B cell (primary cell): Measurements from ENCODE around the gene PEX11B. TPM values are rescaled to one million over a fixed set of nuclear protein-coding genes. Genes with fewer than 3 reads are reported as not detected.

Experiments used
- ATAC-seq: fragments of 200-7000 bp; cut with Tn5 transposase; one replicate; pipeline ENCODE4 v1.10.0; 2021; ENCODE audit warnings: low read depth, mild to moderate bottlenecking, moderate number of reproducible peaks, moderate library complexity
- CTCF ChIA-PET: fragments of 350-600 bp; sonication (Branson Sonifier 250); formaldehyde crosslinking; loops from one replicate; lab custom pipeline; 2021; ENCODE audit warnings: antibody characterized with exemption, inconsistent platforms; lab: Charles Lee
- POLR2A ChIA-PET: fragments of 350-600 bp; sonication (Branson Sonifier 250); formaldehyde crosslinking; loops from one replicate; lab custom pipeline; 2021; ENCODE audit warnings: antibody characterized with exemption; lab: Charles Lee
- DNase-seq: peaks from one replicate; pipeline ENCODE4 v3.0.0; 2013
- H2AFZ ChIP-seq: 2 replicates; pipeline ENCODE4 v1.6.1; 2012; ENCODE audit warnings: mild to moderate bottlenecking, low read depth, low read length; ENCODE audit not compliant: insufficient read depth, poor library complexity, severe bottlenecking
- H3K27ac ChIP-seq, 2 donors: 1 replicate in 1 of 2; 2 replicates in 1 of 2; pipeline ENCODE4 v1.5.1; 2012 to 2013; ENCODE audit warnings: low read length in 2 of 2, mild to moderate bottlenecking in 2 of 2, moderate library complexity in 1 of 2
- H3K27me3 ChIP-seq, 4 experiments: fragments of 200-600 bp in 1 of 4; sonication (generic) in 1 of 4; replicated peaks in 1 of 4; 1 replicate in 2 of 4; 2 replicates in 2 of 4; pipeline versions ENCODE4 v1.6.1 to v1.7.0; 2013 to 2016; ENCODE audit warnings: low read length in 3 of 4, mild to moderate bottlenecking in 2 of 4, mixed read lengths in 1 of 4, moderate library complexity in 1 of 4; ENCODE audit not compliant: insufficient read depth in 4 of 4, control insufficient read depth in 3 of 4; ENCODE audit errors: control extremely low read depth in 1 of 4
- H3K36me3 ChIP-seq, 2 experiments: replicated peaks in 1 of 2; 1 replicate in 1 of 2; 2 replicates in 1 of 2; pipeline versions ENCODE4 v1.6.1 to v1.7.1; 2013; ENCODE audit warnings: low read length in 1 of 2; ENCODE audit not compliant: insufficient read depth in 2 of 2, control insufficient read depth in 1 of 2; ENCODE audit errors: control extremely low read depth in 1 of 2, extremely low read depth in 1 of 2
- H3K4me1 ChIP-seq, 2 donors: fragments of 200-600 bp in 1 of 2; sonication (generic) in 1 of 2; 1 replicate in 1 of 2; 2 replicates in 1 of 2; pipeline versions ENCODE4 v1.5.1 to v1.6.1; 2013 to 2017; ENCODE audit warnings: low read length in 2 of 2; ENCODE audit not compliant: control insufficient read depth in 2 of 2, insufficient read depth in 2 of 2
- H3K4me2 ChIP-seq: replicated peaks from 2 replicates; pipeline ENCODE3; 2012; ENCODE audit warnings: mild to moderate bottlenecking, low read depth, low read length; ENCODE audit not compliant: poor library complexity, severe bottlenecking
- H3K4me3 ChIP-seq, 5 experiments: fragments of 200-600 bp in 1 of 5; sonication (generic) in 1 of 5; 1 replicate in 3 of 5; 2 replicates in 2 of 5; pipeline versions ENCODE4 v1.5.1 to v1.7.0; 2011 to 2016; ENCODE audit warnings: low read length in 4 of 5, mild to moderate bottlenecking in 4 of 5, low read depth in 2 of 5, control low read depth in 1 of 5, moderate library complexity in 1 of 5; ENCODE audit not compliant: insufficient read depth in 1 of 5; ENCODE audit errors: control extremely low read depth in 1 of 5, extremely low read depth in 1 of 5
- H3K79me2 ChIP-seq: fragments of 200-600 bp; sonication (generic); one replicate; pipeline ENCODE4 v1.6.0; 2016; ENCODE audit warnings: low read length; ENCODE audit not compliant: control insufficient read depth, insufficient read depth
- H3K9ac ChIP-seq: fragments of 200-600 bp; sonication (generic); 2 replicates; pipeline ENCODE4 v1.6.1; 2017; ENCODE audit warnings: mild to moderate bottlenecking, low read length, moderate library complexity
- H3K9me3 ChIP-seq, 3 donors: one replicate each; pipeline versions ENCODE4 v1.6.1 to v1.7.1; 2013; ENCODE audit warnings: low read length in 2 of 3; ENCODE audit not compliant: control insufficient read depth in 2 of 3, insufficient read depth in 1 of 3; ENCODE audit errors: control extremely low read depth in 1 of 3
- H4K20me1 ChIP-seq: 2 replicates; pipeline ENCODE4 v1.6.0; 2012; ENCODE audit warnings: mild to moderate bottlenecking, low read length; ENCODE audit not compliant: insufficient read depth, control insufficient read depth, poor library complexity, severe bottlenecking
- H3K27ac Mint-ChIP-seq: one replicate; pipeline ENCODE4 v1.8.0; 2021; ENCODE audit warnings: mixed read lengths
- H3K27me3 Mint-ChIP-seq: one replicate; pipeline ENCODE4 v1.8.0; 2021; ENCODE audit warnings: mixed read lengths
- H3K4me1 Mint-ChIP-seq: one replicate; pipeline ENCODE4 v1.8.0; 2021; ENCODE audit warnings: mixed read lengths
- H3K4me3 Mint-ChIP-seq: one replicate; pipeline ENCODE4 v1.8.0; 2021; ENCODE audit warnings: mixed read lengths
- H3K9me3 Mint-ChIP-seq: one replicate; pipeline ENCODE4 v1.8.0; 2022; ENCODE audit warnings: mixed read lengths; ENCODE audit not compliant: insufficient read depth
- CTCF ChIP-seq: fragments of 200-600 bp; IDR thresholded peaks from one replicate; pipeline ENCODE4 v1.8.0; 2022; ENCODE audit warnings: antibody characterized with exemption, mild to moderate bottlenecking
- EZH2 ChIP-seq: IDR thresholded peaks from 2 replicates; pipeline ENCODE4 v1.6.1; 2012; ENCODE audit warnings: borderline replicate concordance, low read depth, mild to moderate bottlenecking, moderate library complexity, low read length; ENCODE audit not compliant: insufficient read depth, poor library complexity, severe bottlenecking
- WGBS: methylation state at CpG from one replicate; pipeline ENCODE4 v1.1.5; 2013; ENCODE audit warnings: missing lambda C conversion rate; ENCODE audit not compliant: insufficient coverage; 5-methylcytosine and 5-hydroxymethylcytosine counted together
- intact Hi-C: fragments of 100-400 bp; cut with micrococcal nuclease; formaldehyde crosslinking; loops from one replicate; pipeline ENCODE4 v1.10.0; 2022
- polyA plus RNA-seq: library from polyadenylated mRNA; depleted of rRNA; stranded (reverse); fragments of >200 nt; gene quantifications from 2 replicates; pipeline ENCODE4 v1.2.3, GENCODE V29; 2012
- total RNA-seq, 2 donors: library from RNA; stranded (reverse); fragments of 120-200 nt in 1 of 2; gene quantifications; 1 replicate in 1 of 2; 2 replicates in 1 of 2; pipeline versions ENCODE4 v1.2.3 to v1.2.4, GENCODE V29; 2013 to 2022

The PEX11B gene
- total and polyA plus RNA-seq, 2 donors (not counting 1 experiment from before 2014, with no cell fraction given) = 16.5 to 48.1 TPM

- H3K27ac ChIP-seq = no peak overlapping the region
- ChIA-PET CTCF (no interaction called here), POLR2A (no interaction called here)
- no peaks in the 10 kb centered on the region for H3K36me3 ChIP-seq
- H3K4me1 Mint-ChIP-seq = no peaks in the 10 kb centered on the region
- H3K4me2 ChIP-seq = no peak overlapping the region
- H3K27ac Mint-ChIP-seq = no peak overlapping the region
- no peak overlapping the region for H3K4me3 Mint-ChIP-seq
- H3K27me3 Mint-ChIP-seq = no peaks in the 10 kb centered on the region
- intact Hi-C loops = no loop called here
- H4K20me1 ChIP-seq = no peaks in the 10 kb centered on the region
- no peaks in the 10 kb centered on the region for H3K79me2 ChIP-seq
- WGBS = 95% methylated on average over 4 of the region's 12 CpGs
- H3K9ac ChIP-seq = no peak overlapping the region
- no peaks in the 10 kb centered on the region for H3K4me1 ChIP-seq
- ATAC-seq (no peak), DNase-seq (no peak)
- no peaks in the 10 kb centered on the region for H3K9me3 Mint-ChIP-seq
- H3K9me3 ChIP-seq = no peaks in the 10 kb centered on the region
- no peak for TF ChIP-seq CTCF
- TF ChIP-seq EZH2 = no peak
- no peak overlapping the region for H2AFZ ChIP-seq
- no peaks in the 10 kb centered on the region for H3K27me3 ChIP-seq
- no peak overlapping the region for H3K4me3 ChIP-seq
These were observed 17.1 kb downstream of the PEX11B start for GRCh38 chr1:145901312-145902021.

- no peaks in the 10 kb centered on the region for H3K27me3 ChIP-seq
- no peaks in the 10 kb centered on the region for H3K4me1 ChIP-seq
- H3K27me3 Mint-ChIP-seq = no peaks in the 10 kb centered on the region
- 92% methylated on average over 5 of the region's 5 CpGs for WGBS
- H3K36me3 ChIP-seq = no peaks in the 10 kb centered on the region
- CTCF ChIA-PET = no interaction called here
- POLR2A ChIA-PET = no interaction called here
- H3K4me1 Mint-ChIP-seq = no peaks in the 10 kb centered on the region
- TF ChIP-seq EZH2 = no peak
- H3K4me2 ChIP-seq = no peak overlapping the region
- no peaks in the 10 kb centered on the region for H4K20me1 ChIP-seq
- H3K9me3 Mint-ChIP-seq = no peaks in the 10 kb centered on the region
- no peaks in the 10 kb centered on the region for H3K79me2 ChIP-seq
- DNase-seq = no peak
- no peaks in the 10 kb centered on the region for H3K9me3 ChIP-seq
- H3K9ac ChIP-seq = no peak overlapping the region
- no peak overlapping the region for H3K27ac ChIP-seq
- H2AFZ ChIP-seq = no peak overlapping the region
- H3K4me3 Mint-ChIP-seq = no peak overlapping the region
- H3K4me3 ChIP-seq = no peak overlapping the region
- no peak overlapping the region for H3K27ac Mint-ChIP-seq
- intact Hi-C loops = no loop called here
- no peak for ATAC-seq
These were observed 19.8 kb downstream of the PEX11B start for GRCh38 chr1:145898756-145899155.
